Activated CD4-positive, alpha-beta T cell treated with anti-CD3 and anti-CD28 coated beads for 36 hours (primary cell): Measurements from ENCODE around the gene TIGAR. TPM values are rescaled to one million over a fixed set of nuclear protein-coding genes. Genes with fewer than 3 reads are reported as not detected.
A peak's percentile ranks its signal among the peaks of the same experiment; 100 is the strongest.

Experiments used
- ATAC-seq: fragments of 200-7000 bp; cut with Tn5 transposase; one replicate; pipeline ENCODE4 v1.10.0; 2021; ENCODE audit warnings: mild to moderate bottlenecking, moderate library complexity
- CTCF ChIA-PET: fragments of 350-600 bp; sonication (Branson Sonifier 250); formaldehyde crosslinking; loops from one replicate; lab custom pipeline; 2021; ENCODE audit warnings: antibody characterized with exemption; lab: Charles Lee
- POLR2A ChIA-PET: fragments of 350-600 bp; sonication (Branson Sonifier 250); formaldehyde crosslinking; loops from one replicate; lab custom pipeline; 2021; ENCODE audit warnings: antibody characterized with exemption, inconsistent platforms; lab: Charles Lee
- DNase-seq: peaks from one replicate; pipeline ENCODE4 v3.0.0-alpha.2; 2020
- H3K27ac Mint-ChIP-seq: one replicate; pipeline ENCODE4 v1.8.0; 2021; ENCODE audit warnings: mixed read lengths
- H3K27me3 Mint-ChIP-seq: one replicate; pipeline ENCODE4 v1.8.0; 2021; ENCODE audit warnings: mixed read lengths
- H3K36me3 Mint-ChIP-seq: one replicate; pipeline ENCODE4 v1.8.0; 2021; ENCODE audit warnings: low read depth, mixed read lengths
- H3K4me1 Mint-ChIP-seq: one replicate; pipeline ENCODE4 v1.8.0; 2021; ENCODE audit warnings: mixed read lengths
- H3K4me3 Mint-ChIP-seq: one replicate; pipeline ENCODE4 v1.8.0; 2021; ENCODE audit warnings: mild to moderate bottlenecking, moderate library complexity, mixed read lengths
- H3K9me3 Mint-ChIP-seq: one replicate; pipeline ENCODE4 v1.8.0; 2021; ENCODE audit warnings: low read depth, mixed read lengths
- intact Hi-C, 2 experiments: fragments of 100-400 bp; cut with DNase I in 1 of 2; cut with micrococcal nuclease in 1 of 2; formaldehyde crosslinking; loops; one replicate each; pipeline versions ENCODE4 v1.14.2 to v1.15.1; 2022 to 2024; cut with DNase I, micrococcal nuclease
- total RNA-seq, 2 experiments: library from RNA; stranded (reverse); gene quantifications; one replicate each; pipeline ENCODE4 v1.2.3, GENCODE V29; 2021

Gene TIGAR
- total RNA-seq, 2 experiments from 2014 or later = 7.1 to 8.4 TPM

- DNase-seq (no peak), ATAC-seq (no peak)
- Mint-ChIP-seq H3K4me1 (no peaks in the 10 kb centered on the region), H3K27ac (no peak overlapping the region), H3K36me3 (no peaks in the 10 kb centered on the region), H3K4me3 (no peak overlapping the region), H3K9me3 (no peaks in the 10 kb centered on the region), H3K27me3 (peaks cover 13% of the 10 kb centered on the region)
- ChIA-PET CTCF (interaction anchor here (0.6 to 1.9 kb wide), 8 partner anchors 8 to 650 kb away, joined by 3 to 7 read pairs (median 4); no protein-coding TSS in a partner anchor), POLR2A (no interaction called here)
- intact Hi-C loops = no loop called here
These were observed 59.3 kb downstream of the TIGAR start for GRCh38 chr12:4380332-4380731.

GRCh38 chr12:4383304-4383865 lies 62.4 kb downstream of the TIGAR start:
- DNase-seq = peak; percentile 21
- Mint-ChIP-seq H3K27ac (no peak overlapping the region), H3K36me3 (no peaks in the 10 kb centered on the region), H3K9me3 (no peaks in the 10 kb centered on the region), H3K4me3 (no peak overlapping the region), H3K4me1 (no peaks in the 10 kb centered on the region), H3K27me3 (peaks cover 6% of the 10 kb centered on the region)
- ChIA-PET CTCF (interaction anchor here (0.7 to 1.3 kb wide), 2 partner anchors 37 to 957 kb away, joined by 3 to 4 read pairs; no protein-coding TSS in a partner anchor), POLR2A (no interaction called here)
- ATAC-seq = no peak
- intact Hi-C loops = no loop called here

GRCh38 chr12:4386801-4387200 lies 65.8 kb downstream of the TIGAR start:
- Mint-ChIP-seq H3K36me3 (no peaks in the 10 kb centered on the region), H3K27me3 (peaks cover 4% of the 10 kb centered on the region), H3K27ac (no peak overlapping the region), H3K4me3 (no peak overlapping the region), H3K9me3 (no peaks in the 10 kb centered on the region), H3K4me1 (no peaks in the 10 kb centered on the region)
- intact Hi-C loops = no loop called here
- ChIA-PET POLR2A (no interaction called here), CTCF (no interaction called here)
- ATAC-seq = no peak
- DNase-seq = no peak

GRCh38 chr12:4387607-4388006 lies 66.6 kb downstream of the TIGAR start:
- no peaks in the 10 kb centered on the region for H3K9me3 Mint-ChIP-seq
- peaks cover 4% of the 10 kb centered on the region for H3K27me3 Mint-ChIP-seq
- no peak overlapping the region for H3K27ac Mint-ChIP-seq
- no peak for DNase-seq
- CTCF ChIA-PET = no interaction called here
- ATAC-seq = no peak
- intact Hi-C loops = no loop called here
- no peaks in the 10 kb centered on the region for H3K4me1 Mint-ChIP-seq
- POLR2A ChIA-PET = no interaction called here
- H3K36me3 Mint-ChIP-seq = no peaks in the 10 kb centered on the region
- no peak overlapping the region for H3K4me3 Mint-ChIP-seq

GRCh38 chr12:4388032-4388431 lies 67.0 kb downstream of the TIGAR start:
- DNase-seq (no peak), ATAC-seq (no peak)
- Mint-ChIP-seq H3K9me3 (no peaks in the 10 kb centered on the region), H3K4me3 (no peak overlapping the region), H3K27ac (no peak overlapping the region), H3K27me3 (peaks cover 7% of the 10 kb centered on the region), H3K4me1 (no peaks in the 10 kb centered on the region), H3K36me3 (no peaks in the 10 kb centered on the region)
- ChIA-PET CTCF (interaction anchor here (0.6 to 1.4 kb wide), 3 partner anchors 8 to 370 kb away, joined by 4 read pairs; no protein-coding TSS in a partner anchor), POLR2A (no interaction called here)
- intact Hi-C loops = no loop called here

GRCh38 chr12:4388662-4389061 lies 67.6 kb downstream of the TIGAR start:
- no peak overlapping the region for H3K4me3 Mint-ChIP-seq
- ATAC-seq (no peak), DNase-seq (no peak)
- ChIA-PET POLR2A (no interaction called here), CTCF (interaction anchor here (0.6 to 1.4 kb wide), 4 partner anchors 8 to 369 kb away, joined by 3 to 4 read pairs (median 4); no protein-coding TSS in a partner anchor)
- H3K27me3 Mint-ChIP-seq = peaks cover 7% of the 10 kb centered on the region
- H3K9me3 Mint-ChIP-seq = no peaks in the 10 kb centered on the region
- no peaks in the 10 kb centered on the region for H3K4me1 Mint-ChIP-seq
- intact Hi-C loops = no loop called here
- no peak overlapping the region for H3K27ac Mint-ChIP-seq
- no peaks in the 10 kb centered on the region for H3K36me3 Mint-ChIP-seq

- ATAC-seq (no peak), DNase-seq (no peak)
- no peaks in the 10 kb centered on the region for H3K36me3 Mint-ChIP-seq
- no peaks in the 10 kb centered on the region for H3K9me3 Mint-ChIP-seq
- intact Hi-C loops = no loop called here
- peaks cover 23% of the 10 kb centered on the region for H3K27me3 Mint-ChIP-seq
- H3K27ac Mint-ChIP-seq = no peak overlapping the region
- H3K4me3 Mint-ChIP-seq = no peak overlapping the region
- ChIA-PET CTCF (interaction anchor here (1.0 kb wide), 1 partner anchor 10 kb away, joined by 3 read pairs; no protein-coding TSS in a partner anchor), POLR2A (no interaction called here)
- no peaks in the 10 kb centered on the region for H3K4me1 Mint-ChIP-seq
These were observed 71.3 kb downstream of the TIGAR start for GRCh38 chr12:4392223-4392742.

- Mint-ChIP-seq H3K4me3 (no peak overlapping the region), H3K27ac (no peak overlapping the region), H3K27me3 (peaks cover 23% of the 10 kb centered on the region), H3K9me3 (no peaks in the 10 kb centered on the region), H3K36me3 (no peaks in the 10 kb centered on the region), H3K4me1 (no peaks in the 10 kb centered on the region)
- DNase-seq (no peak), ATAC-seq (no peak)
- intact Hi-C loops = no loop called here
- ChIA-PET POLR2A (no interaction called here), CTCF (interaction anchor here (1.0 to 1.1 kb wide), 2 partner anchors 9 to 27 kb away, joined by 3 read pairs; no protein-coding TSS in a partner anchor)
These were observed 72.2 kb downstream of the TIGAR start for GRCh38 chr12:4393211-4393610.

GRCh38 chr12:4395818-4396217 lies 74.8 kb downstream of the TIGAR start:
- ChIA-PET POLR2A (no interaction called here), CTCF (interaction anchor here (1.2 kb wide), 1 partner anchor 25 kb away, joined by 3 read pairs; no protein-coding TSS in a partner anchor)
- intact Hi-C loops = no loop called here
- Mint-ChIP-seq H3K9me3 (no peaks in the 10 kb centered on the region), H3K4me1 (no peaks in the 10 kb centered on the region), H3K4me3 (no peak overlapping the region), H3K27me3 (peaks cover 23% of the 10 kb centered on the region), H3K27ac (no peak overlapping the region), H3K36me3 (no peaks in the 10 kb centered on the region)
- ATAC-seq (no peak), DNase-seq (no peak)

- POLR2A ChIA-PET = no interaction called here
- ATAC-seq (no peak), DNase-seq (no peak)
- CTCF ChIA-PET = interaction anchor here (0.5 to 1.3 kb wide), 3 partner anchors 20 to 369 kb away, joined by 3 to 6 read pairs (median 5); no protein-coding TSS in a partner anchor
- no peak overlapping the region for H3K27ac Mint-ChIP-seq
- intact Hi-C loops = no loop called here
- H3K27me3 Mint-ChIP-seq = peaks cover 4% of the 10 kb centered on the region
- no peaks in the 10 kb centered on the region for H3K4me1 Mint-ChIP-seq
- no peaks in the 10 kb centered on the region for H3K36me3 Mint-ChIP-seq
- no peak overlapping the region for H3K4me3 Mint-ChIP-seq
- H3K9me3 Mint-ChIP-seq = no peaks in the 10 kb centered on the region
These were observed 80.1 kb downstream of the TIGAR start for GRCh38 chr12:4401117-4401516.

- DNase-seq (no peak), ATAC-seq (no peak)
- CTCF ChIA-PET = interaction anchor here (0.7 to 1.1 kb wide), 5 partner anchors 10 to 19 kb away, joined by 3 read pairs; no protein-coding TSS in a partner anchor
- Mint-ChIP-seq H3K36me3 (no peaks in the 10 kb centered on the region), H3K4me3 (no peak overlapping the region), H3K27ac (no peak overlapping the region), H3K4me1 (no peaks in the 10 kb centered on the region), H3K27me3 (peaks cover 4% of the 10 kb centered on the region), H3K9me3 (no peaks in the 10 kb centered on the region)
- POLR2A ChIA-PET = no interaction called here
- intact Hi-C loops = no loop called here
These were observed 82.0 kb downstream of the TIGAR start for GRCh38 chr12:4402996-4403395.
